ENCODE data around the gene COLEC11. TPM values are rescaled to one million over a fixed set of nuclear protein-coding genes. Genes with fewer than 3 reads are reported as not detected.

The COLEC11 gene
- total RNA-seq, 1 donor from 2014 or later = not detected

GRCh38 chr2:3642521-3643215 is 47.8 kb downstream of the COLEC11 start:
- Histone ChIP-seq H3K4me3 (no peak overlapping the region), H3K36me3 (no peaks in the 10 kb centered on the region), H3K9me3 (no peaks in the 10 kb centered on the region), H3K27me3 (no peaks in the 10 kb centered on the region), H3K27ac (no peak overlapping the region), H3K4me1 (no peaks in the 10 kb centered on the region)
- TF ChIP-seq POLR2A (IDR thresholded peaks at IDR 0.05) (no peak), CTCF (IDR thresholded peaks at IDR 0.05) (no peak), POLR2AphosphoS5 (IDR thresholded peaks at IDR 0.05; ENCODE audit: insufficient read depth in 1 of 2, low read depth in 1 of 2) (no peak)
- intact Hi-C loops (cut with DNase I) = no loop called here
- no peak for DNase-seq (ENCODE audit: extremely low spot score in 2 of 2)

GRCh38 chr2:3643371-3644245 is 48.7 kb downstream of the COLEC11 start:
- no peaks in the 10 kb centered on the region for H3K27me3 ChIP-seq
- no peak for DNase-seq (ENCODE audit: extremely low spot score in 2 of 2)
- H3K36me3 ChIP-seq = no peaks in the 10 kb centered on the region
- intact Hi-C loops (cut with DNase I) = no loop called here
- H3K27ac ChIP-seq = no peak overlapping the region
- H3K4me3 ChIP-seq = no peak overlapping the region
- TF ChIP-seq POLR2AphosphoS5 (IDR thresholded peaks at IDR 0.05; ENCODE audit: insufficient read depth in 1 of 2, low read depth in 1 of 2) = no peak
- no peak for TF ChIP-seq POLR2A (IDR thresholded peaks at IDR 0.05)
- no peak for TF ChIP-seq CTCF (IDR thresholded peaks at IDR 0.05)
- H3K9me3 ChIP-seq = no peaks in the 10 kb centered on the region
- no peaks in the 10 kb centered on the region for H3K4me1 ChIP-seq

- TF ChIP-seq CTCF (IDR thresholded peaks at IDR 0.05) = no peak
- no peak for TF ChIP-seq POLR2AphosphoS5 (IDR thresholded peaks at IDR 0.05; ENCODE audit: insufficient read depth in 1 of 2, low read depth in 1 of 2)
- TF ChIP-seq POLR2A (IDR thresholded peaks at IDR 0.05) = no peak
- Histone ChIP-seq H3K27me3 (no peaks in the 10 kb centered on the region), H3K36me3 (no peaks in the 10 kb centered on the region), H3K4me1 (no peaks in the 10 kb centered on the region), H3K4me3 (no peak overlapping the region), H3K9me3 (no peaks in the 10 kb centered on the region), H3K27ac (no peak overlapping the region)
- intact Hi-C loops (cut with DNase I) = no loop called here
- no peak for DNase-seq (ENCODE audit: extremely low spot score in 2 of 2)
Measured at GRCh38 chr2:3644246-3644525, 49.3 kb downstream of the COLEC11 start.

GRCh38 chr2:3644891-3645605 is 50.1 kb downstream of the COLEC11 start:
- H3K4me1 ChIP-seq = no peaks in the 10 kb centered on the region
- intact Hi-C loops (cut with DNase I) = no loop called here
- TF ChIP-seq CTCF (IDR thresholded peaks at IDR 0.05) = no peak
- no peak for TF ChIP-seq POLR2AphosphoS5 (IDR thresholded peaks at IDR 0.05; ENCODE audit: insufficient read depth in 1 of 2, low read depth in 1 of 2)
- TF ChIP-seq POLR2A (IDR thresholded peaks at IDR 0.05) = no peak
- no peaks in the 10 kb centered on the region for H3K36me3 ChIP-seq
- no peaks in the 10 kb centered on the region for H3K27me3 ChIP-seq
- no peaks in the 10 kb centered on the region for H3K9me3 ChIP-seq
- H3K4me3 ChIP-seq = no peak overlapping the region
- no peak for DNase-seq (ENCODE audit: extremely low spot score in 2 of 2)
- H3K27ac ChIP-seq = no peak overlapping the region
